GM21528 (cell line): ENCODE results near the gene IFT27.

Experiments
- ATAC-seq: cut with Tn5 transposase; IDR thresholded peaks from one replicate; pipeline ENCODE4 v1.9.1; 2021; ENCODE audit warnings: mild to moderate bottlenecking, moderate library complexity; ENCODE audit not compliant: unreplicated experiment, low FRiP score

Gene IFT27

DNA sequence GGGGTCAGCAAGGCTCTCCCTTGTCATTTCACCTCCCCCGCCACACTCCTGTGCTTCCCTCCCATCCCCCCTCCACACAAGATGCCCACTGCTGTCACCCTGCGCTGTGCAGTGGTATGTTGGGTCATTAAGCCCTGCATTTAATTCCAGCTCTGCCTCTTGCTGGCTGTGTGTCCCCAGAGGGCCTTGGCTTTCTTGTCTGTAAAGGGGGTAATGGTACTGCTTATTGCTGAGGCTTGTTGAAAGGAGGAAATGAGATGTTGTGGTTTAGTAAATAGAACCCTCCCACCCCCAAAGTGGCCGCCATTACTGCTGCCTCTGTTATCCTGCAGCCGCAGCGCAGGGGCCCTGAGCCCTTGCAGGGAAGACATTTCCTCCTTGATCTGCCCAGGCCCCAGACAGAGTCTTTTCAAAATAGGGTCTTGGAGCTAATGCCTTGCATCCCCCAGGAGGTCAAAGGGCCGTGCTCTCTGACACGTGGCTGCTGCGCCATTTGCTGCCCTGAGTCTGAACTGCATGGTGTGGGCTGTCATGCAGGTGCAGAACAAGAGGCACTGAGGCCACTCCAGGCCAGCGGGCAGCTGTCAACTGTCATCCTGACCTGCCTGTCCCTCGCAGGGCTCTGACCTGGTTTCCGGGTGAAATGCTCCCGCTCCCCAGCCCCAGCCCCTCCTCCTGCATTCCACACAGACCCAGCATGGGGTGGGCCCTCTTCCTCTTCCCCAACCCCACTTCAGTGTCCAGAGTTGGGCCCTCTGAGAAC, 22.2 kb upstream of the IFT27 start:
- ATAC-seq, result no peak

DNA sequence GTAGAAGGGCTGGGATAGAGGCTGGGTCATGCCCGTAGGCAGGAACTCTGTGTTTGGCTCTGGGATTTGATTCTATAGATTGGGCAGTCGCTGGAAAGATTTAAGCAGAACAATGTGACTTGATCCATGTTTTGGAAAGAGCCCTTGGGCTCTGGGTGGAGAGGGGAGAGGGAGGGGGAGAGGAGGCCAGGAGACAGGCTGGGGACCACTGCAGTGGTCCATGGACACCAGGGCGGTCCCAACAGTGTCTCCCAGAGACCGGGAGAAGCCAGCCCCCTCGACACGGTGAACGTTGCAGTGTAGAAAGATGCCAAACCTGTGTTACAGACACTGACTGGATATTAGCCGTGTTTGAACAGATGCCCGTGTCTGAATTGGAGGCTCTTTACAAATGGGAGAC, 21.5 kb upstream of the IFT27 start:
- ATAC-seq, result no peak

DNA sequence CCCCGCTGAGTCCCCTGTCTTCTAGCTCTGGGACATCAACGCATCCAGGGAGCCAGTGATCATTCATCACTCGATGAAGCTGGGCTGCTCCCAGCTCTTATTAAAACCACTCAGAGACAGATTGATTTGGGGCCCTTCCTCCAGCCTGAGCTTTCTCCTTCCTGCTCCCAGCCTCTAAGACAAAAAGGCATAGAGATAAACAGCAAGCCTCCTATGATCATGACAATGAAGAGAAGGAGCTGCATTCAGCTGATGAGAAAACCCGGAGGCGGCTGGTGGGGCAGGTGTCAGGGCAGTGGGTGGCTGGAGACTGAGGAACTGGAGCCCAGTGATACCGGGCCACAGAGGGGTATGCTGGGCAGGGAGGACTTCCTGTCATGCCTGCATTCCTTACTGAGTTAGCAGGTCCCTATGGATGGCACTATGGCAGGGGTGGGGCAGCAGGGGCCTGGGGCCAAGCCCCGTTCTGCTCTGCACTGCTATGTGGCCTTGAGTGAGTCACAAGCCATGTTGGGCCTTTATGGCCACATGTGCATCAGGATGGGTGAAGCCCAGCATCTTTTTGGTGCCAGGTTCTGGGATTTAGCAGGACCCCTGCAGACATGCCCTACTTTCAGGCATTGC, 20.7 kb upstream of the IFT27 start:
- no peak for ATAC-seq

DNA sequence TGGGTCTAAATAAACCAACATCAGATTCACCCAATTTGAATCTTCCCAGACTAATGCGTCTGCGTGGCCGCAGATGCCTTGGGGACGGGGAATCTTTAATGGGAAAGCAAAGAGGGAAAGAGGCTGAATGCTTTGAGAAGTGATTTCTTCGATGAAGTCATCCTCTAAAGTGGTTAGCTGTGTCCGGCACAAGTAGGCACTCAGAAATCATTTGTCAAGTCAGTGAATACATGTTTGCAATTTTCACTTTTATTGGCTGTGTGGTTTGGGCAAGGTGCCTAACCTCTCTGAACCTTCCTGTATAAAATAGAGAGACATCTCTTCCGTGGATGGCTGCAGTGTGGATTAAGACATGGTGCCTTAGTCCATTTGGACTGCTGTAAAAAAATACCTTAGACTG, 19.7 kb upstream of the IFT27 start:
- no peak for ATAC-seq

DNA sequence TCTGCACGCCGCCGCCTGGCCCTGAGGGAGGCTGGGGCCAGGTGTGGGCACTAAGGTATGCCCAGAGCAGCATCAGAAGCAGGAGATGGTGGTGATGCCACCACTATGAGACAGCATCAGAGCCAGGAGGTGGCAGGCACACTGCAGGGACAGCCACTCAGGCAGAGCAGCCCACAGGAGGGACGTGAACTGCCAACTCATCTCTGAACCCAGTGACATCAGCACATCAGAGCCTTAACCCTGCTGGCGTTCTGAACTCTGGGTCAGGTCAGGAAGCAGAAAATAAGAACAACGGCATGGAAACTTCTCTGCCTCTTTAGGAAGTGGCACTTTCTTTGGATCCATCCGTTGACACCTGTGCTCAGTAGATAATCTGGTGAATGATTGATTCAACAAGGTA, 14.7 kb upstream of the IFT27 start:
- no peak for ATAC-seq

DNA sequence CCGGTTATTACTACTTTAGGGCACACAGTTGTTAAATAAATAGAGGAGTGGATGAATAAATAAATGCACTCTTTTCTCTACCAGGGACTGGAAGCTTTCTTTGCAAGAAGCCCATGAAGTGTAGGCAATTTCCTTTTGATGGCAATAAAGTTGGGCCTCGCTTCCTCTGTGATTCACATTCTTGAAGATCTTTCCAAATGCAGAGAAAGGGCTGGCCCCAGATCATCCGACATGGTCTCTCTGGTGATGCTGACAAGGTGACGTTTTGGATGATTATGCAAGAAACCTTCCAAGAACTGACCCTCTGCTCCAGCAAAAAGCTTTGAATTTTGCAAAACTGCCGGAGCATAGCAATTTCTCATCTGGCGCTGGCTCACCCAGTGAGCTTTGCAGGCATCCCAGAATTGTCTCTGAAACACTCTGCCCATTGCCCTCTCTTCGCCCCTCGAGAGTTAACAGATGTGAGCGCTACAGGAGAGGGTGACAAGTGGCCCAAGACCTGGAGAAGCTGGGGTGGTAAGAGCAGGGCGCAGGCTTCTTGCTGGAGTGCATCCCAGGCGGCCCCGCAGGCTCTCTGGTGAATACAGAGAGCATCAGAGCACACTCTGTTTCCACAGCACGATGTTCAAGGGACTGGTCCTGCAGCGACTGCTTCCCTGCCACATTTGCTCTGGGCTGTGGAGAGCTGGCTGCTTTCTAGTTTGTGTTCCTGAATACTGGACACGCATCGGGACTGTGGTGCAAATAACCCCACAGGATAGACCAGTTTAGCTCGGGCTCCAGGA, 11.5 kb upstream of the IFT27 start:
- ATAC-seq, result no peak

DNA sequence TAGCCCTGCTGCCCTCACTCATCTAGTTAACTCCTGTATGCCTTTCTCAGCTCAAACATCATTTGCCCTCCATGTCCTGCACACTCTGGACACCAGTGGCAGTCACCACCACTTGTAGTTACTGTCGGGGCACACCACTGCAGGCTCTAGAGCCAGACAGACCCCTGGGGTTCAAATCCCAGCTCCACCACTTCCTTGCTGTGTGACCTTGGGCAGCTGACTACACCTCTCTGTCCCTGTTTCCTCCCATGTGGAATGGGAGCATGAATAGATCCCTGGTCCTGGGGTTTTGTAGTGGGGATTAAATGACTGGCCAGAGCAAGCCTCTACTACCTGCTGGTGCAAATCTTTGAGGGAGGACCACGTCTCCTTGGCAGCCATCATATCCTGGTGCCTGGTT, 7.8 kb upstream of the IFT27 start:
- ATAC-seq, result no peak

DNA sequence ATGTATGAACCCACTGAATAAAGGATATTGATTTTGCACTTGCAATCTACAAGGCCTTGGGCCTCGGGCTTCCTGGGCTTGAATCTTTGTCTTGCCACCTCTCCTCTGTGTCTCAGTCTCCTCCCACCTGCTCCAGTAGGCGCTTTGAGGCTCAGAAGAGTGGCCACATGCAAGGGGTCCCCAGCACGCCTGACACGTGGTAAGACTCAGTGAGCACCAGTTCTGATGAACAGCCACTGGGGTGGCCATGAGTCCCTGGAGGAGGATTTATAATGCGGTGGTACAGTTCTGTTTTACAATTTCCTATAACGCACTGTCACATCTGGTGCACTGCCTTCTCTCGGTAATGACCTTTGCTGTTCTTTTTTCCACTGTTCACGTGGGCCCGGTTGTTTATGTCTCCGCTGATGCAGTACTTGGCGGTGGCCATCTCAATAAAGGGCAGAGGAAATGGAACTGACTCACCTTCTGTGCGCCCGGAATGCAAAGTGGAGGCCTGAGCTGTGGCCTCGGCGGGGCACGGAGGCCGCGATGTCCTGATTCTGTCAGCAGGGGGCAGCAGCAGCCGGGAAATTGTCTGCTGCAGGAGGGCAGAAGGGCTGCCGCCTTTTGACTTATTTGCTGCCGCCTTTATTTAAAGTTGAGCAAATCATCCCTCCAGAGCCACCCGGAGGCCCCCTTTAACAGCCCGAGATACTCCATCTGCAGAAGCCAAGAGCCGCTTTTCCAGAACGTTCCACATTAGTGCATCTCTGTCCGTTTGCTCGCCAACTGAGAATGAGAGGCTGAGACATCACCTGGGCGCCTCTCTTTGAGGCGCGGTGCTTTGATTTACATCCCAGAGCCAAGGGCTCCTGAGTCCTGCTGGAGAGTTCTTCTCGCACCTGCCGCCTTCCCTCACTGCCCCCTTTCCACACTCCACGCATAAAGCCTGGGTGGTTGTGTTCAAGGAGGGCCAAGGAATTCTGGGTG, 6.0 kb upstream of the IFT27 start:
- no peak for ATAC-seq

DNA sequence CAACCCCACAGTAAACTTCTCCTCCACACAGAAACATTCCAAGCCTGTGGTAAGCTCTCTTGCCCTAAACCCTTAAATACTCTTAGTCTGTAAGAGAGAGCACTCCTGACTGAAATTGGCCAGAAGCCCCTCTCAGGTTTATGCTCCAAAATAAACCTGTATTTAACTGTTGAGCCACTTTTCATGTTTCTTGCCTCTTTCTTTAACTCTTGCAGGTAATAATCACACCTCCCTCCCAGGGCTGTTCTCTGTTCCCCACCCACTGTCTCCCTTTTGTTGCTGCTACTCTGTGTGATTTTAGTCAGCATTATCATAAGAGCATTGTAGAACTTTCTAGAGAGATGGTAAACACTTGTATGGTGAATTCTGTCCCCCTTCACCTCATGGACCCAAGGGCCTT, 2.1 kb upstream of the IFT27 start:
- ATAC-seq, result no peak

DNA sequence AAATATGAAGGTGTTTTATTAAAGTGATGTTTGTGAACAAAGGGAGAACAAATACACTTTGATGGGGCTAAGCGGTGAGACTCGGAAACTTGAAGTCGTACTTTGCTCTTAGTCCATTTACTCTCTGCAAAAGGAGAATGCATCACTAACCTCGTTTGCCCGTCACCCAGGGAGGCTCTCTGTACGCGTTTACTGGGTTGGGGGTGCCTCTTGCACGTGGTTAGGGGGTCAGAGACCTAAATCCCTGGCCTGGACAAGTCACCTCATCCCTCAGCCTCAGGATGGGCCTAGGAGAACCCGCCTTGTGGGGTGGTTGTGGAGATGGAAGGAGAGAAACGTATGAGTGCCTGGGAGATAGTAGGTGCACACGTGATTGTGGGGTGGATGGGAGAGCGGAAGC, 803 bp upstream of the IFT27 start:
- no peak for ATAC-seq

DNA sequence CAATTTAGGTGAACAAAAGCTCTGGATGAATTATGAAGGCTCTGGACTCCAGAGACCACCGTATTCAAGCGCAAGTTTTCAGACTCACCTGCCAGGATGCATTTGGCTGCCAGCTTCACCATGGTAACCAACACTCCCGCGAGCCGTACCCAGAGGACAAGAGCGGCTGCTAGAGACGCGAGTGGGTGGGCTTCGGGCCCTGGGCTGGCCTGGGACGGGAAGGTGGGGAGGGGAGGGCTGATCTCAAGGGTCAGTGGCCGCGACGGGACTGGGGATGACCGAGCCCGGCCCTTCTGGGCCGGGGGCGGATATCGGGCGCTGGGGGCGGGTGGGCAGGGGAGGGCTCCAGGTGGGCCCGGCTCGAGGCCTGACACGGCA, 344 bp downstream of the IFT27 start:
- peak; percentile 18 for ATAC-seq

DNA sequence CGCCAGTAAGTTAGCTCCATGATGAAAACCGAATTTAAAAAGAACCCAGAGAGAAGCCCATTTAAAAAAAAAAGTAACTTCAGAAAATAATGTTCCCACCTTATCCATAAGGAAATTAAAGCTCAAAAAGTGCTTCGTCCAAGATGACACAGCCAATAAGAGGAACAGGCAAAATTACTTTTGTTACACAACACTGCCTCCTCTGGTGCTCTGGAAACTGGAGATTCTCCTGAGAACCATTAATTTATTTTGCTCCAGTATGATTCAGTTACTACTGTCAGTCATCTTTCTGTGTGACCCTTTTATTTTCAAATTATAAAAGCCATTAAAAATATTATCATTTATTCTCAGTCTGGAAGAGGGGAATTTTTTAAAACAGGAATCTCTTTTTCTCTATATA, 2.0 kb downstream of the IFT27 start:
- ATAC-seq, result no peak

DNA sequence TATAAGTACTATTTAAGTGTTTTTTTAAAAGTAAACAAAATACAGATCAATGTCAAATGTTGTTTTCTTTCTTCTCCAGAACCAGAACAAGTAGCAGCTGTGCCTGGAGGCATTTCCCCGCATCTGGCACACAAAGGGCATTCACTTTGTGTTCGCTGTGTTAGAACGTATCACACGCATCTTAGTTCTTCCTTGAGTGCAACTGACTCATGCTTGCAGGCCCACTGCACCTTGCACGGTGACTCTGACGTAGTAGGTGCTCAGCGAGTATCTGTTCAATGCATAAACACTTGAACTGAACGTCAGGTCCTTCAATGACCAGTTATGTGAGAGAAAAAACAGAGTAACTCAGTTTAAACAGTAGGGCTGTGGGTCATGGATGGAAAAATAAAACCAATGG, 3.5 kb downstream of the IFT27 start:
- no peak for ATAC-seq

DNA sequence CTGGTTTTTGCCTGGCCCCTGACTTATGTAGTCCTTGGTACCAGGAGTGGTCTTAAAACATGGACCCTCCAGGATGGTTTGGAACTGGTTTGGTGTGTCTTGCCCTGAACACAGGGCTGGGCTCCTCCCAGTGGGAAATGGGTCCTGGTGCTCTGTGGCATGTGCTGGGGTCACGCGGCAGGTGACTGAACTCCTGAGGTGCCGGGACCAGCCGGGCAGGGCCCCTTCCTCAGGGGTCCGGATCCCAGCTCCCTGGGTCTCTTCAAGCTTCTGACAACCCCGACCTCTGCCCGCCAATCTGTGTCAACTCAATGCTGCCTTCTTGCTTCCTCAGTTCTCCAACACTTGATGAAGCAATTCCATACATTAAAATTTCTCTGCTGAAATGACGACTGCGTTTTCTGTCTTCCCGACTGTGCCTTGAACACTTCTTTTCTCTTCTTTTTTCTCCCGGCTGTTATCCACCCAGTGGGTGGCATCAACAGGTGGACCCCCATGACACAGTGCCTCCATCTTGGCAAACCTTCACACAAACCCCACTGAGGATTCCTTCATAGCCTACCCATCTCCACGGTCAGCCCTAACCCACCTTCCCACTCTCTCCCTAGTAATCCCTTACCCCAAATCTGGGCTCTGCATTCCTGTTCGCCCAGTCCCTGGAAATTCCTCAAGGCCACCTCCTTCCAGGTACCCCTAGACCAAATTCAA, 4.4 kb downstream of the IFT27 start:
- no peak for ATAC-seq

DNA sequence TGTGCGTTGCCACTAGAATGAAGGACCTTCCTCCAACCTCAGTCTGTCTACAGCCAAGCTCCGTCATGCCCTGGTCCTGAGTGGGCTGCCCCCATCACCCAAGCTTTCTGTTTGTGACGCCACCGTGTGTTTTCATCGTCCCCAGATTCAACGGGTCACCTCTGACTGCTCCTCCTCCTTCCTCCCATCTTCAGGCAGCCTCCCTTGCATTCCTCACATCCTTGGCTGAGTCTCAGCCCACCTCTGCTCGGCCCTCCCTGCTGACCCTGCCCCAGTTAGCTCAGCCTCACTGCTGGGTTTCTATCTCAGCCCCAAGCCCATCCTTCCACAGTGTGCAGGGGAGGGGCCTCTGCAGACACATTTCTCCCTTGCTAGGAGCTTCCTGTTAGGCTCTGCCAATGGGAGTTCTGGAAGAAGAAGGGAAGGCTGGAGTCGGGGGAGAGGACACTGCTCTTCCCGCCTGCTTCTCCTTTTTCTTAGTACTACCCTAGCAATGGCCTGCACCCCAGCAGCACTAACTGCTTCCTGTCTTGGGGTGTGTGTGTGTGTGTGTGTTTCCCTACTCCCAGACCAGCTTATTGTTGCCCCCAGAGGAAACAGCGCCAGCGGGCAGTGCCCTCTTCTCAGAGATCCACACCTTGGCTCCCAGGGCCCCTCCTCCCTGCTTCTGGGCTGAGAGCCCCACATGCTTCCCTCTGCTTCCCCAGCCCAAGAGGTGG, 5.2 kb downstream of the IFT27 start:
- no peak for ATAC-seq

DNA sequence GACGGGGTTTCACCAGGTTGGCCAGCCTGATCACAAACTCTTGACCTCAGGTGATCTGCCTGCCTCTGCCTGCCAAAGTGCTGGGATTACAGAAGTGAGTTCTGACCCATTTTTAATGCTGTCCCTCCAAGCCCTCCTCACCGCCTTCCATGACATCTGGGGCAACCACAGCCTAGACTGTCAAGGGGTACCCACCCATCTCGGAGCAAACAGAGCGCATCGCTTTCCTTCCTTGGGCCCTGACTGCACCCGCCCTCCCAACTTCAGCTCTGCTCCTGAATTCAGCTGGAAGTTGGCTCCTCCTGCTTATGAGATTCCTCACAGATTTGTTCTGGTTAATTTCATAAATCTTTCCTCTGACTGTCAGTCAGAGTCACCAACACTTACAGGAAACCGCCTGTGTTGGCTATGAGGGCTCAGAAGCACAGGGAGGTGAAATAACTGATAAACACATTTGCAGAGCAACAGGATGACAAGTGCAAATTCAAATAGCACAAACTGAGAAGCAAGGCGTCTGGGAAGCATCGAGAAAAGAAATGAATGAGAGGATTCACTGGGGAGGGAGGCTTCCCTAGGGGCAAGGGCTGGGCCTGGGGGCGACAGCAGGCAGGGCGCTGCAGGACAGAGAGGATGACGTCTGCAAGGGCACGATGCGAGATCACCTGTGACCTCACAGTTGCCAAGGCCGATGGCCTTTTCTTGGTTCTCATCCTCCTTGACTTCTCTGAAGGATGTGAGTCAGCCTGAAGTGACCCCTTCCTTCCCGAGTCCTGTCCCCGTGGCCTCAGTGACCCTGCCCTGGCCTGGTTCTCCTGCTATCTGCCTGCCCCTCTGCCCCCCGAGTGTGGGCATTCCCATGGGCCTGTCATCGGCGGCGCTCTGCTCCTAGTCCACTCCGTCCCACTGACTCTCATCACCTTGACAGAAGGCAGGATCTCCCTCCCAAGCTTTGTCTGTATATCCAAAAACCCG, 6.1 kb downstream of the IFT27 start:
- no peak for ATAC-seq

DNA sequence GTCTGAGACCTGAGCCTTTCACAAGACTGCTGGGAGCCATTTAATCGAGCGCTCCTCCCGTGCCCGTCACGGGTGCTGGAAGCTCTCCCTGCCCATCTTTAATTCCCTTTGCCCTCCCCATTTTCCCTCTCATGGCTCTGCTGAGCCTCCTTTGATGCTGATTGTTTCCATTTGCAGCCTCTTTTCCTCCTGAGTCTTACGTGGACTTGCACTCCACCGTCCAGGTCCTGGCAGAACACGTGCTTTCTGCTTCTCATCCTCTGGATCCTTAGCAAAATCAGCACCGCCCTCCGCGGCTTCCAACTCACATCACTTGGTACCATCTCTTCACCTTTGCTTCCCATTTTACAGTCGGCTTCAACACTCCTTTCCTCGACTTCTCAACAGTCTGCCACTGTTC, 7.3 kb downstream of the IFT27 start:
- ATAC-seq, result no peak

DNA sequence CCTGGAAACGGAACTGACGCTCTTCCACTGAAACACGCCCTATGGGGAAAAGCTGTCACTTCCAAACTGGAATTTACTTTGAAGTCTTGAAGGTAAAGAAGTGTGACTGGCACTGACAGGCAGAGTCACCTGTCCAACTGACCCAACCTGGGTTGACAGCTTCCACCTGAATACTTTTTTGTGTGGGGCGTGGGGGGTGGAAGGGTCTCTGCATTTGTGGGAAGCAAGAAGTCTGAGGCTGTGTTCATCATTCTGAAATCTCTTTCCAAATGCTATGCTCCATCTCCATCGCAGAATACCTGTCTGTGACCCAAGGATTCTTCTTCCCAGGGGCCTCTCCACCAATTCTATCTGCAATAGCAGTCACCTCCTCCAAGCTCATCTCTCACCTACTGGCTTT, 7.8 kb downstream of the IFT27 start:
- ATAC-seq, result no peak
